B cell (primary cell): ENCODE results near the gene SCN1B. TPM values are rescaled to one million over a fixed set of nuclear protein-coding genes. Genes with fewer than 3 reads are reported as not detected.

Source experiments
- ATAC-seq: fragments of 200-7000 bp; cut with Tn5 transposase; one replicate; pipeline ENCODE4 v1.10.0; 2021; ENCODE audit warnings: low read depth, mild to moderate bottlenecking, moderate number of reproducible peaks, moderate library complexity
- CTCF ChIA-PET: fragments of 350-600 bp; sonication (Branson Sonifier 250); formaldehyde crosslinking; loops from one replicate; lab custom pipeline; 2021; ENCODE audit warnings: antibody characterized with exemption, inconsistent platforms; lab: Charles Lee
- POLR2A ChIA-PET: fragments of 350-600 bp; sonication (Branson Sonifier 250); formaldehyde crosslinking; loops from one replicate; lab custom pipeline; 2021; ENCODE audit warnings: antibody characterized with exemption; lab: Charles Lee
- DNase-seq: peaks from one replicate; pipeline ENCODE4 v3.0.0; 2013
- H2AFZ ChIP-seq: 2 replicates; pipeline ENCODE4 v1.6.1; 2012; ENCODE audit warnings: mild to moderate bottlenecking, low read depth, low read length; ENCODE audit not compliant: insufficient read depth, poor library complexity, severe bottlenecking
- H3K27ac ChIP-seq, 2 donors: 1 replicate in 1 of 2; 2 replicates in 1 of 2; pipeline ENCODE4 v1.5.1; 2012 to 2013; ENCODE audit warnings: low read length in 2 of 2, mild to moderate bottlenecking in 2 of 2, moderate library complexity in 1 of 2
- H3K27me3 ChIP-seq, 4 experiments: fragments of 200-600 bp in 1 of 4; sonication (generic) in 1 of 4; replicated peaks in 1 of 4; 1 replicate in 2 of 4; 2 replicates in 2 of 4; pipeline versions ENCODE4 v1.6.1 to v1.7.0; 2013 to 2016; ENCODE audit warnings: low read length in 3 of 4, mild to moderate bottlenecking in 2 of 4, mixed read lengths in 1 of 4, moderate library complexity in 1 of 4; ENCODE audit not compliant: insufficient read depth in 4 of 4, control insufficient read depth in 3 of 4; ENCODE audit errors: control extremely low read depth in 1 of 4
- H3K36me3 ChIP-seq, 2 experiments: replicated peaks in 1 of 2; 1 replicate in 1 of 2; 2 replicates in 1 of 2; pipeline versions ENCODE4 v1.6.1 to v1.7.1; 2013; ENCODE audit warnings: low read length in 1 of 2; ENCODE audit not compliant: insufficient read depth in 2 of 2, control insufficient read depth in 1 of 2; ENCODE audit errors: control extremely low read depth in 1 of 2, extremely low read depth in 1 of 2
- H3K4me1 ChIP-seq, 2 donors: fragments of 200-600 bp in 1 of 2; sonication (generic) in 1 of 2; 1 replicate in 1 of 2; 2 replicates in 1 of 2; pipeline versions ENCODE4 v1.5.1 to v1.6.1; 2013 to 2017; ENCODE audit warnings: low read length in 2 of 2; ENCODE audit not compliant: control insufficient read depth in 2 of 2, insufficient read depth in 2 of 2
- H3K4me2 ChIP-seq: replicated peaks from 2 replicates; pipeline ENCODE3; 2012; ENCODE audit warnings: mild to moderate bottlenecking, low read depth, low read length; ENCODE audit not compliant: poor library complexity, severe bottlenecking
- H3K4me3 ChIP-seq, 5 experiments: fragments of 200-600 bp in 1 of 5; sonication (generic) in 1 of 5; 1 replicate in 3 of 5; 2 replicates in 2 of 5; pipeline versions ENCODE4 v1.5.1 to v1.7.0; 2011 to 2016; ENCODE audit warnings: low read length in 4 of 5, mild to moderate bottlenecking in 4 of 5, low read depth in 2 of 5, control low read depth in 1 of 5, moderate library complexity in 1 of 5; ENCODE audit not compliant: insufficient read depth in 1 of 5; ENCODE audit errors: control extremely low read depth in 1 of 5, extremely low read depth in 1 of 5
- H3K79me2 ChIP-seq: fragments of 200-600 bp; sonication (generic); one replicate; pipeline ENCODE4 v1.6.0; 2016; ENCODE audit warnings: low read length; ENCODE audit not compliant: control insufficient read depth, insufficient read depth
- H3K9ac ChIP-seq: fragments of 200-600 bp; sonication (generic); 2 replicates; pipeline ENCODE4 v1.6.1; 2017; ENCODE audit warnings: mild to moderate bottlenecking, low read length, moderate library complexity
- H3K9me3 ChIP-seq, 3 donors: one replicate each; pipeline versions ENCODE4 v1.6.1 to v1.7.1; 2013; ENCODE audit warnings: low read length in 2 of 3; ENCODE audit not compliant: control insufficient read depth in 2 of 3, insufficient read depth in 1 of 3; ENCODE audit errors: control extremely low read depth in 1 of 3
- H4K20me1 ChIP-seq: 2 replicates; pipeline ENCODE4 v1.6.0; 2012; ENCODE audit warnings: mild to moderate bottlenecking, low read length; ENCODE audit not compliant: insufficient read depth, control insufficient read depth, poor library complexity, severe bottlenecking
- H3K27ac Mint-ChIP-seq: one replicate; pipeline ENCODE4 v1.8.0; 2021; ENCODE audit warnings: mixed read lengths
- H3K27me3 Mint-ChIP-seq: one replicate; pipeline ENCODE4 v1.8.0; 2021; ENCODE audit warnings: mixed read lengths
- H3K4me1 Mint-ChIP-seq: one replicate; pipeline ENCODE4 v1.8.0; 2021; ENCODE audit warnings: mixed read lengths
- H3K4me3 Mint-ChIP-seq: one replicate; pipeline ENCODE4 v1.8.0; 2021; ENCODE audit warnings: mixed read lengths
- H3K9me3 Mint-ChIP-seq: one replicate; pipeline ENCODE4 v1.8.0; 2022; ENCODE audit warnings: mixed read lengths; ENCODE audit not compliant: insufficient read depth
- EZH2 ChIP-seq: IDR thresholded peaks from 2 replicates; pipeline ENCODE4 v1.6.1; 2012; ENCODE audit warnings: borderline replicate concordance, low read depth, mild to moderate bottlenecking, moderate library complexity, low read length; ENCODE audit not compliant: insufficient read depth, poor library complexity, severe bottlenecking
- WGBS: methylation state at CpG from one replicate; pipeline ENCODE4 v1.1.5; 2013; ENCODE audit warnings: missing lambda C conversion rate; ENCODE audit not compliant: insufficient coverage; 5-methylcytosine and 5-hydroxymethylcytosine counted together
- intact Hi-C: fragments of 100-400 bp; cut with micrococcal nuclease; formaldehyde crosslinking; loops from one replicate; pipeline ENCODE4 v1.10.0; 2022
- polyA plus RNA-seq: library from polyadenylated mRNA; depleted of rRNA; stranded (reverse); fragments of >200 nt; gene quantifications from 2 replicates; pipeline ENCODE4 v1.2.3, GENCODE V29; 2012
- total RNA-seq, 2 donors: library from RNA; stranded (reverse); fragments of 120-200 nt in 1 of 2; gene quantifications; 1 replicate in 1 of 2; 2 replicates in 1 of 2; pipeline versions ENCODE4 v1.2.3 to v1.2.4, GENCODE V29; 2013 to 2022
- TF ChIP-seq, protein P1 (sequence below): fragments of 200-600 bp; IDR thresholded peaks from one replicate; pipeline ENCODE4 v1.8.0; 2022; ENCODE audit warnings: antibody characterized with exemption, mild to moderate bottlenecking

The SCN1B gene
- total and polyA plus RNA-seq, 2 donors (not counting 1 experiment from before 2014, with no cell fraction given), result 0.52 to 0.72 TPM

DNA sequence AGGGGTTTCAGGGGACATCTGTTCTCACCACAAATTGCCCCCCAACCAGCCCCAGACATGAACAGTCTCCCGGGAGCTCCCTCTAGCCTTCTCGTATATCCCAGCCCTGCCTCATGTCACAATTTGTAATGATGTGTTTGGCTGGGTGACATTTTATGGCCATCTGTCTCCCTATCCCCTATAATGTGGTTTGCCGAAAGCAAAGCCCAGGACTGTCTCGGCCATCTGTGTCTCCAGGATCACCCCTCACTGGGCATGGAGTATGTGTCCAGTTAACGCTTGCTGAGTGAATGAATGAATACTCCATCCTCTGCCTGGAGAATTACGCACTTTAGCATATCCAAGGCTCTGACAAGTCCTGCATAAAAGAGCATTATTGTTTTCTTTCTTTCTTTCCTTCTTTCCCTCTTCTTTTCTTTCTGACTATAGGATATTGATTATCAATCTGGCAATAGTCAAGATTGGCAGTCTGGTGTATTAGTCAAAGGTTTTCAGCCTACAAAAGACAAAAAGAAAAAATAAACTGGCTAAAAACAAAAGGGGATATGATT, 26.3 kb downstream of the SCN1B start:
- Mint-ChIP-seq H3K27me3 (peaks cover 9% of the 10 kb centered on the region), H3K4me1 (no peaks in the 10 kb centered on the region), H3K9me3 (no peaks in the 10 kb centered on the region), H3K4me3 (no peak overlapping the region), H3K27ac (no peak overlapping the region)
- ATAC-seq, result no peak
- no peaks in the 10 kb centered on the region for H3K4me1 ChIP-seq
- H3K4me2 ChIP-seq, result no peak overlapping the region
- no peak for DNase-seq
- no peak overlapping the region for H3K27ac ChIP-seq
- H2AFZ ChIP-seq, result no peak overlapping the region
- H3K9ac ChIP-seq, result no peak overlapping the region
- no peaks in the 10 kb centered on the region for H4K20me1 ChIP-seq
- H3K79me2 ChIP-seq, result no peaks in the 10 kb centered on the region
- TF ChIP-seq EZH2, result no peak
- TF ChIP-seq, protein P1, sequence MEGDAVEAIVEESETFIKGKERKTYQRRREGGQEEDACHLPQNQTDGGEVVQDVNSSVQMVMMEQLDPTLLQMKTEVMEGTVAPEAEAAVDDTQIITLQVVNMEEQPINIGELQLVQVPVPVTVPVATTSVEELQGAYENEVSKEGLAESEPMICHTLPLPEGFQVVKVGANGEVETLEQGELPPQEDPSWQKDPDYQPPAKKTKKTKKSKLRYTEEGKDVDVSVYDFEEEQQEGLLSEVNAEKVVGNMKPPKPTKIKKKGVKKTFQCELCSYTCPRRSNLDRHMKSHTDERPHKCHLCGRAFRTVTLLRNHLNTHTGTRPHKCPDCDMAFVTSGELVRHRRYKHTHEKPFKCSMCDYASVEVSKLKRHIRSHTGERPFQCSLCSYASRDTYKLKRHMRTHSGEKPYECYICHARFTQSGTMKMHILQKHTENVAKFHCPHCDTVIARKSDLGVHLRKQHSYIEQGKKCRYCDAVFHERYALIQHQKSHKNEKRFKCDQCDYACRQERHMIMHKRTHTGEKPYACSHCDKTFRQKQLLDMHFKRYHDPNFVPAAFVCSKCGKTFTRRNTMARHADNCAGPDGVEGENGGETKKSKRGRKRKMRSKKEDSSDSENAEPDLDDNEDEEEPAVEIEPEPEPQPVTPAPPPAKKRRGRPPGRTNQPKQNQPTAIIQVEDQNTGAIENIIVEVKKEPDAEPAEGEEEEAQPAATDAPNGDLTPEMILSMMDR, result no peak
- intact Hi-C loops, result loop anchor here (5.0 kb wide), 1 partner anchor 36 kb away; no protein-coding TSS in a partner anchor
- CTCF ChIA-PET, result interaction anchor here (0.7 to 2.6 kb wide), 3 partner anchors 10 to 15 kb away, joined by 3 to 16 read pairs (median 13); no protein-coding TSS in a partner anchor
- no peaks in the 10 kb centered on the region for H3K9me3 ChIP-seq
- no CpG with 5 or more reads among the region's 6 CpGs for WGBS
- H3K27me3 ChIP-seq, result no peaks in the 10 kb centered on the region
- H3K36me3 ChIP-seq, result no peaks in the 10 kb centered on the region
- no peak overlapping the region for H3K4me3 ChIP-seq
- POLR2A ChIA-PET, result no interaction called here

DNA sequence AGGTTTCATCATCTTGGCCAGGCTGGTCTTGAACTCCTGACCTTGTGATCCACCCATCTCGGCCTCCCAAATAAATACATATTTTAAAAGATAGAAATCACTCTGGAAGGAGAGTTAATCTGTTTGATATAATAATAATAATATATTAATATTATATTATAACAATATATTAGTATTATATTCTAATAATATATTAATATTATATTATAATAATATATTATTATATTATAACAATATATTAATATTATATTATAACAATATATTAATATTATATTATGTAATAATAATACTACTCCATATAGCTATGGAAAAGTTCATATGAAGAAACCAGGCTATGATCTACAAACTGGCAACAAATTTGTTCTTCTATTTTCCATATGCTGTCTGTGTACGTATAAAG, 28.1 kb downstream of the SCN1B start:
- no peaks in the 10 kb centered on the region for H3K9me3 Mint-ChIP-seq
- ChIA-PET CTCF (interaction anchor here (0.7 to 2.1 kb wide), 3 partner anchors 9 to 158 kb away, joined by 3 to 10 read pairs (median 5); no protein-coding TSS in a partner anchor), POLR2A (no interaction called here)

More for the DNA sequence above, 28.1 kb downstream of the SCN1B start:
- no peak overlapping the region for H3K27ac Mint-ChIP-seq
- H3K4me3 Mint-ChIP-seq, result no peak overlapping the region
- Histone ChIP-seq H3K27ac (no peak overlapping the region), H3K9ac (no peak overlapping the region), H3K4me3 (no peak overlapping the region), H3K9me3 (no peaks in the 10 kb centered on the region), H3K4me1 (no peaks in the 10 kb centered on the region), H3K36me3 (no peaks in the 10 kb centered on the region), H4K20me1 (no peaks in the 10 kb centered on the region), H3K79me2 (no peaks in the 10 kb centered on the region), H3K27me3 (no peaks in the 10 kb centered on the region), H3K4me2 (no peak overlapping the region), H2AFZ (no peak overlapping the region)
- H3K4me1 Mint-ChIP-seq, result no peaks in the 10 kb centered on the region
- peaks cover 9% of the 10 kb centered on the region for H3K27me3 Mint-ChIP-seq
- intact Hi-C loops, result loop anchor here (5.0 kb wide), 1 partner anchor 34 kb away; no protein-coding TSS in a partner anchor
- ATAC-seq (no peak), DNase-seq (no peak)
- TF ChIP-seq EZH2, result no peak
- TF ChIP-seq, protein P1, result no peak
- WGBS, result no CpG with 5 or more reads among the region's 2 CpGs
